H1 (cell line): ENCODE results near the gene IWS1. TPM values are rescaled to one million over a fixed set of nuclear protein-coding genes. Genes with fewer than 3 reads are reported as not detected.

Experiments used
- CTCF ChIA-PET: fragments of 300-600 bp; sonication (Branson Sonifier 250); formaldehyde crosslinking; loops from one replicate; lab custom pipeline; 2021; ENCODE audit not compliant: partially characterized antibody; lab: Charles Lee
- POLR2A ChIA-PET: fragments of 300-600 bp; sonication (Branson Sonifier 250); formaldehyde crosslinking; loops from one replicate; lab custom pipeline; 2021; ENCODE audit warnings: inconsistent platforms; ENCODE audit not compliant: partially characterized antibody; lab: Charles Lee
- DNase-seq, 2 experiments: peaks; one replicate each; pipeline versions ENCODE4 v3.0.0 to v3.0.0-alpha.2; 2010 to 2022; ENCODE audit warnings: low spot score in 2 of 2, low read depth in 1 of 2, mixed read lengths in 1 of 2
- FAIRE-seq: peaks from 2 replicates; lab custom pipeline; 2011; peaks lifted over from hg19 to GRCh38; lab: Jason Lieb, UNC
- H2AFZ ChIP-seq: 2 replicates; pipeline ENCODE4 v1.8.1; 2012; ENCODE audit warnings: low read length, inconsistent platforms
- H2AK5ac ChIP-seq: 2 replicates; pipeline ENCODE4 v1.6.1; 2013; ENCODE audit warnings: low read depth, low read length
- H2BK120ac ChIP-seq: replicated peaks from 2 replicates; pipeline ENCODE3; 2013; ENCODE audit warnings: low read depth, low read length, inconsistent platforms
- H2BK12ac ChIP-seq: 2 replicates; pipeline ENCODE4 v1.6.1; 2013; ENCODE audit warnings: low read depth, low read length
- H2BK15ac ChIP-seq: 2 replicates; pipeline ENCODE4 v1.6.1; 2013; ENCODE audit warnings: low read length
- H2BK20ac ChIP-seq: 2 replicates; pipeline ENCODE4 v1.6.1; 2013; ENCODE audit warnings: low read length
- H2BK5ac ChIP-seq: 2 replicates; pipeline ENCODE4 v1.6.1; 2013; ENCODE audit warnings: low read depth, low read length
- H3K14ac ChIP-seq: 2 replicates; pipeline ENCODE4 v1.6.1; 2013; ENCODE audit warnings: inconsistent platforms; ENCODE audit not compliant: insufficient read length
- H3K18ac ChIP-seq: 2 replicates; pipeline ENCODE4 v1.6.1; 2013; ENCODE audit warnings: low read length; ENCODE audit errors: extremely low read depth
- H3K23ac ChIP-seq: 2 replicates; pipeline ENCODE4 v1.6.1; 2013; ENCODE audit warnings: inconsistent platforms; ENCODE audit not compliant: insufficient read length
- H3K23me2 ChIP-seq: 2 replicates; pipeline ENCODE4 v1.6.1; 2013; ENCODE audit warnings: low read depth, low read length
- H3K27ac ChIP-seq: 2 replicates; pipeline ENCODE4 v1.6.1; 2011; ENCODE audit warnings: low read depth, low read length, inconsistent platforms
- H3K27me3 ChIP-seq, 4 experiments: replicated peaks in 1 of 4; 1 replicate in 1 of 4; 2 replicates in 3 of 4; pipeline versions ENCODE4 v1.6.1 to v1.8.1; 2011 to 2013; ENCODE audit warnings: low read length in 3 of 4, mild to moderate bottlenecking in 3 of 4, inconsistent platforms in 2 of 4, mixed read lengths in 2 of 4, moderate library complexity in 1 of 4; ENCODE audit not compliant: control insufficient read depth in 3 of 4, insufficient read depth in 3 of 4; ENCODE audit errors: extremely low read depth in 1 of 4
- H3K36me3 ChIP-seq, 4 experiments: 2 replicates each; pipeline versions ENCODE4 v1.6.1 to v1.8.1; 2011 to 2013; ENCODE audit warnings: mild to moderate bottlenecking in 4 of 4, low read length in 3 of 4, moderate library complexity in 2 of 4, control low read depth in 1 of 4, inconsistent platforms in 1 of 4; ENCODE audit not compliant: insufficient read depth in 4 of 4, control insufficient read depth in 2 of 4
- H3K4ac ChIP-seq: replicated peaks from 2 replicates; pipeline ENCODE3; 2013; ENCODE audit warnings: low read length, low read depth, mixed read lengths, inconsistent platforms; ENCODE audit not compliant: insufficient read length
- H3K4me1 ChIP-seq, 4 experiments: replicated peaks in 1 of 4; 1 replicate in 1 of 4; 2 replicates in 3 of 4; pipeline versions ENCODE4 v1.6.1 to v1.8.1; 2011 to 2013; ENCODE audit warnings: low read length in 3 of 4, inconsistent platforms in 2 of 4, mixed read lengths in 1 of 4; ENCODE audit not compliant: insufficient read depth in 4 of 4, control insufficient read depth in 3 of 4
- H3K4me2 ChIP-seq, 2 experiments: 2 replicates each; pipeline versions ENCODE4 v1.6.1 to v1.8.1; 2011 to 2013; ENCODE audit warnings: low read depth in 2 of 2, low read length in 2 of 2, control low read depth in 1 of 2, inconsistent platforms in 1 of 2, mild to moderate bottlenecking in 1 of 2; ENCODE audit not compliant: insufficient read depth in 1 of 2
- H3K4me3 ChIP-seq, 4 experiments: fragments of 200-600, 300-600 bp in 1 of 4; sonication (generic), shearing (Covaris generic), sonication (Bioruptor Twin) in 1 of 4; 2 replicates each; pipeline versions ENCODE4 v1.5.1 to v1.8.1; 2011 to 2016; ENCODE audit warnings: low read length in 4 of 4, low read depth in 3 of 4, control low read depth in 2 of 4, inconsistent platforms in 2 of 4, mild to moderate bottlenecking in 2 of 4, mixed read lengths in 1 of 4, moderate library complexity in 1 of 4; ENCODE audit not compliant: insufficient read depth in 2 of 4; ENCODE audit errors: extremely low read depth in 1 of 4
- H3K56ac ChIP-seq: replicated peaks from 2 replicates; pipeline ENCODE3; 2013; ENCODE audit warnings: low read depth, mild to moderate bottlenecking, mixed read lengths, low read length, inconsistent platforms; ENCODE audit not compliant: insufficient read length
- H3K79me1 ChIP-seq: 2 replicates; pipeline ENCODE4 v1.6.1; 2013; ENCODE audit warnings: low read depth, low read length, control low read depth
- H3K79me2 ChIP-seq, 2 experiments: 2 replicates each; pipeline versions ENCODE4 v1.6.1 to v1.8.1; 2012 to 2013; ENCODE audit warnings: low read length in 2 of 2, mild to moderate bottlenecking in 2 of 2, inconsistent platforms in 1 of 2; ENCODE audit not compliant: insufficient read depth in 2 of 2, control insufficient read depth in 1 of 2
- H3K9ac ChIP-seq, 4 experiments: replicated peaks in 1 of 4; 1 replicate in 1 of 4; 2 replicates in 3 of 4; pipeline versions ENCODE4 v1.6.1 to v1.8.1; 2011 to 2013; ENCODE audit warnings: low read depth in 3 of 4, low read length in 3 of 4, control low read depth in 2 of 4, mild to moderate bottlenecking in 2 of 4, moderate library complexity in 2 of 4, inconsistent platforms in 1 of 4; ENCODE audit errors: extremely low read depth in 1 of 4
- H3K9me3 ChIP-seq, 2 experiments: 2 replicates each; pipeline versions ENCODE4 v1.6.1 to v1.8.1; 2012 to 2013; ENCODE audit warnings: mild to moderate bottlenecking in 2 of 2, moderate library complexity in 2 of 2, control low read depth in 1 of 2, inconsistent platforms in 1 of 2, low read depth in 1 of 2, low read length in 1 of 2, mixed read lengths in 1 of 2; ENCODE audit not compliant: insufficient read depth in 2 of 2
- H4K20me1 ChIP-seq, 2 experiments: replicated peaks in 1 of 2; 2 replicates each; pipeline versions ENCODE3 to v1.8.1; 2011 to 2013; ENCODE audit warnings: inconsistent platforms in 2 of 2, low read length in 2 of 2, mild to moderate bottlenecking in 1 of 2; ENCODE audit not compliant: insufficient read depth in 2 of 2, control insufficient read depth in 1 of 2
- H4K5ac ChIP-seq: 2 replicates; pipeline ENCODE4 v1.6.1; 2013; ENCODE audit warnings: low read length, low read depth, mixed read lengths, inconsistent platforms; ENCODE audit not compliant: insufficient read length
- H4K8ac ChIP-seq: 2 replicates; pipeline ENCODE4 v1.8.0; 2013; ENCODE audit warnings: mild to moderate bottlenecking, moderate library complexity, low read length, inconsistent platforms; ENCODE audit not compliant: insufficient read depth; ENCODE audit errors: extremely low read depth
- H4K91ac ChIP-seq: replicated peaks from 2 replicates; pipeline ENCODE3; 2013; ENCODE audit warnings: low read length, mixed read lengths, inconsistent platforms; ENCODE audit not compliant: insufficient read length
- ASH2L ChIP-seq: fragments of 200-600, 300-600 bp; sonication (generic); IDR thresholded peaks from one replicate; pipeline ENCODE4 v1.7.1; 2017; ENCODE audit warnings: low read length
- CEBPB ChIP-seq: IDR thresholded peaks from 2 replicates; pipeline ENCODE4 v1.6.1; 2012; ENCODE audit warnings: low read depth, low read length
- CREB1 ChIP-seq: IDR thresholded peaks from 2 replicates; pipeline ENCODE4 v1.6.1; 2012; ENCODE audit warnings: inconsistent platforms
- EP300 ChIP-seq, 2 experiments: IDR thresholded peaks; 1 replicate in 1 of 2; 2 replicates in 1 of 2; pipeline ENCODE4 v1.6.1; 2011 to 2012; ENCODE audit warnings: low read depth in 2 of 2, low read length in 2 of 2, mild to moderate bottlenecking in 2 of 2, borderline replicate concordance in 1 of 2, inconsistent platforms in 1 of 2, moderate library complexity in 1 of 2
- HDAC6 ChIP-seq: IDR thresholded peaks from one replicate; pipeline ENCODE4 v1.7.1; 2012; ENCODE audit warnings: low read depth, mild to moderate bottlenecking, inconsistent platforms, low read length, moderate library complexity
- KDM1A ChIP-seq: fragments of 200-600, 300-600 bp; sonication (generic); IDR thresholded peaks from 2 replicates; pipeline ENCODE4 v1.7.1; 2016; ENCODE audit warnings: mild to moderate bottlenecking, low read length, borderline replicate concordance
- KDM5A ChIP-seq: fragments of 200-600 bp; IDR thresholded peaks from 2 replicates; pipeline ENCODE4 v1.7.1; 2012; ENCODE audit warnings: mild to moderate bottlenecking, low read length, inconsistent platforms, mixed read lengths
- POU5F1 ChIP-seq: IDR thresholded peaks from 2 replicates; pipeline ENCODE4 v1.6.1; 2011; ENCODE audit warnings: low read depth, mild to moderate bottlenecking, low read length, moderate library complexity
- RFX5 ChIP-seq: IDR thresholded peaks from 2 replicates; pipeline ENCODE4 v1.6.1; 2011; ENCODE audit warnings: low read depth, low read length, improper control_type of control experiment, borderline replicate concordance
- SP4 ChIP-seq: IDR thresholded peaks from 2 replicates; pipeline ENCODE4 v1.6.1; 2012; ENCODE audit warnings: low read length, inconsistent platforms
- SUZ12 ChIP-seq: fragments of 200-600 bp; sonication (generic); IDR thresholded peaks from 2 replicates; pipeline ENCODE4 v1.6.1; 2012; ENCODE audit warnings: mild to moderate bottlenecking, inconsistent platforms, low read length, moderate library complexity, mixed read lengths
- TAF1 ChIP-seq: IDR thresholded peaks from 2 replicates; pipeline ENCODE4 v1.6.1; 2011; ENCODE audit warnings: mild to moderate bottlenecking, low read depth, low read length
- TAF7 ChIP-seq: optimal IDR thresholded peaks from 2 replicates; pipeline ENCODE3; 2011; ENCODE audit warnings: low read depth, mild to moderate bottlenecking, inconsistent platforms, low read length, moderate library complexity, borderline replicate concordance
- ZNF274 ChIP-seq: IDR thresholded peaks from 2 replicates; pipeline ENCODE4 v1.7.0; 2012; ENCODE audit warnings: low read length, borderline replicate concordance; ENCODE audit errors: extremely low read depth
- WGBS, 2 experiments: shearing (Covaris generic) in 1 of 2; methylation state at CpG; one replicate each; pipeline versions ENCODE4 v1.1.6 to v1.1.7; 2013 to 2015; ENCODE audit warnings: low lambda C conversion rate in 2 of 2, mixed read lengths in 2 of 2, inconsistent platforms in 1 of 2, low coverage in 1 of 2, missing lambda C conversion rate in 1 of 2; ENCODE audit not compliant: insufficient replicate concordance in 2 of 2, insufficient coverage in 1 of 2, insufficient read length in 1 of 2; ENCODE audit errors: extremely low coverage in 1 of 2, missing lambda C conversion rate in 1 of 2; 5-methylcytosine and 5-hydroxymethylcytosine counted together
- polyA plus RNA-seq, 7 experiments: library from polyadenylated mRNA; depleted of rRNA in 3 of 7; stranded (reverse) in 5 of 7; unstranded in 2 of 7; fragments of >200 nt in 5 of 7; fragments of 200-250 nt in 2 of 7; gene quantifications; 1 replicate in 5 of 7; 2 replicates in 1 of 7; 4 replicates in 1 of 7; pipeline versions ENCODE4 v1.2.1 to v1.2.3, GENCODE V29; 2011 to 2013; ENCODE audit warnings: missing spikeins in 2 of 7, mixed read lengths in 2 of 7
- total RNA-seq: library from RNA; stranded (reverse); fragmentation: NEBNext Ultra II Directional; extraction: Animal tissue kit (Norgen Biotek cat#: 25700); gene quantifications from 2 replicates; pipeline ENCODE4 v1.2.1, GENCODE V29; 2021
- TF ChIP-seq, protein P1 (sequence below): IDR thresholded peaks from 2 replicates; pipeline ENCODE4 v1.6.1; 2012; ENCODE audit warnings: inconsistent platforms

IWS1 gene
- total and polyA plus RNA-seq, 2 of the 8 experiments (the other 6 are each of a cell fraction or from before 2014, with no cell fraction given), result 18.4 to 64.8 TPM

DNA sequence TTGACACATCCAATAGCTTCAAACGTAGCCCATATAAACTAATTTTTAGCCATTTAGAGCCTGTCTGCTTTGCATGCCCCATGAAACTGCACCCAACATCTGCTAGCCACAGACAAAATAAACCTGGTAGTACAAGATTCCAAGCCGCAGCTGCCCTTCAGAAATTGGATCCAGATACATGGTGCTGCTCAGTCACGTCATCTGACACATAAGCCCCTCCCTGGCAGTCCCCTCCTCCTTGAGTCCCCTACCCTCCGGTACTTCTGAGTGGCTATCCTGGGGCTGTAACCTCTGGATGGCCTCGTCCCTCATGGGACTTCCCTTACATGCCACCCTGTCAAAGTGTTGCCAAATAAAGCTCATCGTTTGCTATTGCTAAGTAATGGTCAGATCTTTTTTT, 74.3 kb downstream of the IWS1 start:
- no peak overlapping the region for H2BK12ac ChIP-seq
- H3K9me3 ChIP-seq, result no peaks in the 10 kb centered on the region
- no peak overlapping the region for H3K14ac ChIP-seq
- H4K8ac ChIP-seq, result no peak overlapping the region
- H3K79me2 ChIP-seq, result no peaks in the 10 kb centered on the region
- no peak overlapping the region for H2AK5ac ChIP-seq
- H3K27me3 ChIP-seq, result no peaks in the 10 kb centered on the region
- H4K5ac ChIP-seq, result no peak overlapping the region
- no peaks in the 10 kb centered on the region for H3K36me3 ChIP-seq
- H2BK5ac ChIP-seq, result no peak overlapping the region
- no peak overlapping the region for H3K4ac ChIP-seq
- no peak overlapping the region for H3K27ac ChIP-seq
- ChIA-PET POLR2A (interaction anchor here (1.0 to 1.4 kb wide), 3 partner anchors 23 to 235 kb away, joined by 3 read pairs; no protein-coding TSS in a partner anchor), CTCF (interaction anchor here (1.0 to 6.2 kb wide), 14 partner anchors 10 to 381 kb away, joined by 3 to 60 read pairs (median 10); no protein-coding TSS in a partner anchor)
- no peak overlapping the region for H3K4me2 ChIP-seq
- DNase-seq, result no peak
- H3K4me3 ChIP-seq, result no peak overlapping the region
- no peak overlapping the region for H4K91ac ChIP-seq
- peaks cover 4% of the 10 kb centered on the region for H3K23me2 ChIP-seq
- H2BK15ac ChIP-seq, result no peak overlapping the region
- H3K18ac ChIP-seq, result no peak overlapping the region
- H2AFZ ChIP-seq, result no peak overlapping the region
- H3K4me1 ChIP-seq, result peaks cover 9 to 15% (median 13%) of the 10 kb centered on the region in 4 experiments
- no peak overlapping the region for H3K23ac ChIP-seq
- 88% methylated on average over 6 of the region's 6 CpGs; no CpG with 5 or more reads in 1 of the 2 experiments for WGBS, 2 experiments
- H3K56ac ChIP-seq, result no peak overlapping the region
- H4K20me1 ChIP-seq, result no peaks in the 10 kb centered on the region
- no peak overlapping the region for H3K9ac ChIP-seq
- no peak overlapping the region for H2BK20ac ChIP-seq
- no peaks in the 10 kb centered on the region for H3K79me1 ChIP-seq
- FAIRE-seq, result no peak
- no peak overlapping the region for H2BK120ac ChIP-seq
- TF ChIP-seq EP300 (IDR thresholded peaks at IDR 0.05; ENCODE audit: borderline replicate concordance in 1 of 2, low read depth in 2 of 2, low read length in 2 of 2) (no peak), CEBPB (no peak), RFX5 (no peak), TAF7 (no peak), TAF1 (no peak), KDM1A (no peak), SUZ12 (no peak), ZNF274 (no peak), HDAC6 (no peak), CREB1 (no peak), KDM5A (no peak), SP4 (no peak), POU5F1 (no peak), ASH2L (no peak)
- TF ChIP-seq, protein P1, sequence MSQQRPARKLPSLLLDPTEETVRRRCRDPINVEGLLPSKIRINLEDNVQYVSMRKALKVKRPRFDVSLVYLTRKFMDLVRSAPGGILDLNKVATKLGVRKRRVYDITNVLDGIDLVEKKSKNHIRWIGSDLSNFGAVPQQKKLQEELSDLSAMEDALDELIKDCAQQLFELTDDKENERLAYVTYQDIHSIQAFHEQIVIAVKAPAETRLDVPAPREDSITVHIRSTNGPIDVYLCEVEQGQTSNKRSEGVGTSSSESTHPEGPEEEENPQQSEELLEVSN, result no peak
